DMS 273 treated with DMSO at 0.1 percent for 48 hours (cell line): ENCODE results near the gene FAM184B.
A peak's percentile ranks its signal among the peaks of the same experiment; 100 is the strongest.

Experiments
- DNase-seq: peaks from one replicate; lab custom pipeline; 2025; lab: John Stamatoyannopoulos, UW

FAM184B gene

GRCh38 chr4:17781300-17782287, at the start of gene FAM184B:
TSS of gene FAM184B (minus strand) at chr4:17781621. CDS start at chr4:17781299, 322 bp downstream.
- DNase-seq: no peak

GRCh38 chr4:17823871-17824669, 42.6 kb upstream of the FAM184B start:
- DNase-seq: no peak

DNA sequence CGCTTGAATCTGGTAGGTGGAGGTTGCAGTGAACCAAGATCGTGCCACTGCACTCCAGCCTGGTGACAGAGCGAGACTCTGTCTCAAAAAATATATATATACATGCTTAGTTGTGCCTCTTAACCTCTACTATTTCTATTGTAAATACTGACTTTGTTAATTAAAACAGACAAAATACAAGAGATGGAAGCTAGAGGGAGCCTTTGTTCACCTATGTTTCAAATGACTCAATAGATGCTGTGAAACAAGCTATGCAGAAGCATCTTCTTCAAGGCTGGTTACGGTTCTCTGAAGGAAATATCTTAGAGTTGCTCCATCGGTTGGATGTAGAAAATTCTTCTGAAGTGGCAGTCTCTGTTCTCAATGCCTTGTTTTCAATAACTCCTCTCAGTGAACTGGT, 35.6 kb upstream of the FAM184B start:
- DNase-seq: no peak

DNA sequence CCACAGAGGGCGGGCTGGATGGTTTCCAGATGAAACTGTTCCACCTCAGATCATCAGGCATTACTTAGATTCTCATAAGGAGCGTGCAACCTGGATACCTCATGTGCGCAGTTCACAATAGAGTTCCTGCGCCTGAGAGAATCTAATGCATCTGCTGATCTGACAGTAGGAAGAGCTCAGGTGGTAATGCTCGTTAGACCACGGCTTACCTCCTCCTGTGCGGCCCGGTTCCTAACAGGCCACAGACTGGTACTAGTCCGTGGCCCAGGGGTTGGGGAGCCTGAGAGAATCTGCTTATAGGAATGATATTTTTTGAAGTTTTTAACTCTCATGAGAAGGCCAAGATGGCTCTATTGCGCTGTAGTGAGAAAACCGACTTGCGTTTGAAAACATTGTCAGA, 34.7 kb upstream of the FAM184B start:
- DNase-seq: no peak

- no peak for DNase-seq
These were observed 32.7 kb upstream of the FAM184B start for GRCh38 chr4:17814140-17814539.

- DNase-seq: no peak
These were observed 31.4 kb upstream of the FAM184B start for GRCh38 chr4:17812801-17813200.

GRCh38 chr4:17812125-17812524, 30.7 kb upstream of the FAM184B start:
- DNase-seq: no peak

DNA sequence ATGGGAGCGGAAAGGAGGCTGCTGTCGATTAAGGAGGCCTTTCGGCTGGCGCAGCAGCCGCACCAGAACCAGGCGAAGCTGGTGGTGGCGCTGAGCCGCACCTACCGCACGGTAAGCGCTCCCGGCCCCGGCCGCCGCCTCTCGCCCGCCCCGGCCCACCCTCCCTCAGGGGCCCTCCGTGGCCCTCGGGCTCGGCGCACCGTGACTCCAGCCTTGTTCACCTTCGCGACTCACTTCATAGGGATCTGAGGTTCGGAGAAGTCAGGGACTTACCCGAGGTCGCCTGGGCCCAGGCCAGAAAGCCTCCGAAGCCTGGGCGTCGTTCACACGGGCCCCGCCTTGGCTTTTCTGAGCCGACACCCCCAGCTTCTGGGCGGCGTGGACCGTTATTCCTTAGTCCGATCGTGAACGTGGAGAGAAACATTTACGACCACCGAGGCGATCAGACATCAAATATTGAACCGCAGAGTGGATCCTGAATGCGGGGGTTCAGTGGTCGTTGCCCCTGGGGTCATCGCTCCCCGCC, 29.7 kb upstream of the FAM184B start:
- DNase-seq: no peak

DNA sequence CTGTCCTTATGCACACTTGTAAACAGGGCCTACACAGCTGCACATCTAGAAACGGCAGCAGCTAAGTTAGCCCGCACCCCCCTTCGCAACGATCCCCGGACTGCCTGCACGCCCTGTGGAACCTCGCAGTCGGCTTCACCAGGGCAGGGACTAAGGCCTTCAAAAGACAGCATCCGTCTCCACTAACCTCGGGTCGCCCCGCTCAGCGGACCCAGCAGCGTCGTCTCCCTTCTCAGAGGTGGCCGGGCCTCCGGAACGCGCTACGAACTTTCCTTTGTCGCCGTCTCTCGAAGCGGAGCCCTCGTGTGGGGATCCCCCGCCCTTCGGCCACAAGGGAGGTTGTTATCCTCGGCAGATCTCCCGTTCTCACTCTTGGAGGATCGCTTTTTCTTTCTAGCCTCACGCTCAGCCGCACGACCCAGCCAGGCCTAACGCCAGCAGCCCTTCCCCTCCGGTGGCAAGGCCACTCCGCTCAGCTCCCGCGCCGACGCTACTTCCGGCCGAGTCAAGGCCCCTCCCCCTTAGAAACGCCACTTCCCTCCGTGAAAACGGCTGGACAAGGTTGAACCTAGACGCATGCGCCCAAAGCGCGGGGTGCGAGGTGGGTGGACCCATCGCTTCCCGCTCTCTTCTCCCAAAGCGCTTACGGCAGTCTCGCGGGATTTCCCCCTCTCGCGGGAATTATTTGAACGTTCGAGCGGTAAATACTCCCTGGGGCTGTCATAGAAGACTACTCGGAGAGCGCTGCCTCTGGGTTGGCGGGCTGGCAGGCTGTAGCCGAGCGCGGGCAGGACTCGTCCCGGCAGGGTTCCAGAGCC, 29.0 kb upstream of the FAM184B start, which contains the start of the genes DCAF16 and NCAPG:
Gene DCAF16 (minus strand): TSS at position 498 of the 818 bp plus-strand sequence. CDS start 6,616 bp downstream, outside the sequence.
Gene NCAPG (plus strand): TSS at position 720 of the 818 bp plus-strand sequence. CDS start 99 bp downstream, outside the sequence.
- DNase-seq: peak; percentile 93

GRCh38 chr4:17809667-17810066, 28.2 kb upstream of the FAM184B start:
- no peak for DNase-seq

GRCh38 chr4:17807446-17807845, 26.0 kb upstream of the FAM184B start:
- no peak for DNase-seq

GRCh38 chr4:17805580-17806155, 24.2 kb upstream of the FAM184B start:
- no peak for DNase-seq

DNA sequence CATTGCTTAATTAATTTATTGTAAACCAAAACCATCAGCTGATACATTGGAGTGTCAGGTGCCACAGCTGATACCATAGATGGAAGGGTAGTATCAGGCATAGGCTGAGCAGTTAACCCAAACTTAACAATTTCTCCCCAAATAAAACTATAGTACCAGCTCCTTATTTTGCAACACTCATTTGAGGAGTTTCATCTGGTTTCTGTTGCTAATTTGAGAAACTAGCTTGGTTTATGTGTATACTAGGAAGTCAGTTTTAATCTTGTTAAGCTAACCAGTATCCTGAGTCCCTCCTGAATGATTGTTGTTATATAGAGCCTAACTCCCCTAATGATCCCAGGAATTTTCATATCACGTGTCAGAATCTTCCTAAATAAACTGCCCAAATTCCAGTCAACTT, 16.4 kb upstream of the FAM184B start:
- DNase-seq: no peak

GRCh38 chr4:17794730-17795129, 13.3 kb upstream of the FAM184B start:
- no peak for DNase-seq

GRCh38 chr4:17788956-17789355, 7.5 kb upstream of the FAM184B start:
- DNase-seq: no peak

DNA sequence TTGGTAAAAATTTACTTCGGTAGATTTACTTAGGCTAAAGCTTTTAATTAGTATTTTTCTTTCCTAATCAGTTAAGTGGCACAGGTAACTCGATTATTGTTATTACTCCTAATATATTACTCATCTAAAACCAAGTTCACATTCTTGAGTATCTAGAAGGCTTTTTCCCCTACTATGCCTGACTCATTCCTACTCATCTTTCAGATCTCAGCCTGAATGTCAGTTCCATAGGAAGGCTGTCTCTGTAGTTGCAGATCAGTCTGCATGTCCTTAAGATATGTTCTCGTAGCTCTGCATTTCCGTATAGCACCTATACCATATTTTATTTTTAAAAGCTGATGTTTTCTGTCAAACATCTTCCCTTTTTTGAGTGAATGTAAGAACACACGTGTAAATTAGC, 5.9 kb upstream of the FAM184B start:
- no peak for DNase-seq

DNA sequence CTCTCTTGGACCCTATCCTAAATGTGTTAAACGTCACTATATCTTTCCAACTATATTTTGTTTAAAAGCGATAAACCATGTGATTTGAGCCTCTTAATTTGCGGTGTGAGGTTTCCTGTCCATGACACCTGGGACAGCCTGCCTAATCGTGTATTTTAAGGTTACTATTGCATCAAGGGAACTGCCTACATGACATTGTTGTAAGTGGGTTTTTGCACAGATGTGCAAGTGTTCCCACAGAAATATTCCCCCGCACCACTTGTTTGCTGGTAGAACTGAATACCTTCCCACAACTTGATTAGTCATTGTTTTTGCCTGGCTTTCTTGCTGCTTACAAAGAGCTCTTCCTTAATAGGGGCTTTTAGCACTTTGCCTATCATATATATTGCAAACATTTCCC, 5.1 kb upstream of the FAM184B start:
- DNase-seq: no peak

- peak; percentile 31 for DNase-seq
These were observed 4.4 kb upstream of the FAM184B start for GRCh38 chr4:17785858-17786257.

DNA sequence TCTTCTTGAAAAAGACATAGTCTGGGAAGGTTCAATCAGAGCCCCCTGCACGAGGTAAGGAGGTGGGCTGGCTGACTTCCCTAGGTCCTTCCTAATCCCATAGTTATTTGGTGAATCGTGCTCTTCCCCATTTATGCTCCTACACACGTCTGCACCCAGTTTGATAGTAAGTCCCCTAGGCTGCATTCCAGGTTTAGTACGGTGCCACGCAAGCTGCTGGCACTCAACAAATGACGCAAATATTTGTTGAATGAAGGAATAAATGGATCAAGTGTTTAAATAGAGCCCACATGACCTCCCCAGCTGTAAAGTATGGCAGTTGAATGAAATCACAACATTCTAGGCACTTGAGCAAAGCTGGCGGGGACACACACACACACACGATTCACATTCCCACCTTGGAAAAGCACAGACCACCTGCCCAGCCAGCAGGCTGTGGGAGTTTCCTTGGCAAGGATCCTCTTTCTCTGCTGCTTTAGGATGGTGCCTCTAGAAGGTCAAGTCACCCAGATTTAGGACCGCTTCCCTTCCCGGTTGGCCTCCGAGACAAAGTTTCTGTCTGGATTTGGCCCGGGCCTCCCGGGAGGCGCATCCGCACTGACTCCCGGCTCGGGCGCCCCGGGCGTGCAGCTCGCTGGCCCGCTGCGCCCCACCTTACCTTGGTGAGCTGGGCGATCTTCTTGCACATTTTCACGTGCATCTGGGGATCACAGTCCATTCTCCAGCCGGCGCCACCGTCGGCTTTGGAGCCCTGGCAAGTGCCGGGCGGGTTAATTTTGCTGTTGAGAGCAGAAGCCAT, 721 bp downstream of the FAM184B start:
- DNase-seq: no peak

DNA sequence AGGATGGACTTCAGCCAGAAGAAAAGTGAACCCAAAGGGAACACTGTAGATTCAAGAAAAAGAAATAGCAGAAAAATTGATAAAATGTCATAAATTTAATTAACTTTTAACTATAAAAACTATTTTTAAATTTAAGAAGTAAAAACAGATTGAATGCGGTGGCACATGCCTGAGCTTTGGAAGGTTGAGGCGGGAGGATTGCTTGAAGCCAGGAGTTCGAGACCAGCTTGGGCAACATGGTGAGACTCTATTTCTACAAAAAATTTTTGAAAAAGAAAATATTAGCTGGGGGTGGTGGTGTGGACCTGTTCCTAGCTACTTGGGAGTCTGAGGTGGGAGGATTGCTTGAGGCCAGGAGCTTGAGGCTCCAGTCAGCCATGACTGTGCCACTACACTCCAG, 3.0 kb downstream of the FAM184B start:
- no peak for DNase-seq
